Motor neuron (in vitro differentiated cells): ENCODE data around the gene GATA2. TPM values are rescaled to one million over a fixed set of nuclear protein-coding genes. Genes with fewer than 3 reads are reported as not detected.

Experiments used
- ATAC-seq, 8 experiments: fragments of 200-7000 bp; cut with Tn5 transposase; replicated peaks in 6 of 8; 2 replicates each; pipeline ENCODE4 v1.8.0; 2021; ENCODE audit warnings: mild to moderate bottlenecking in 8 of 8, moderate library complexity in 8 of 8
- H3K27ac ChIP-seq, 2 donors: fragments of 250-450 bp; sonication (Bioruptor Pico); 2 replicates each; pipeline ENCODE4 v1.9.0; 2021; ENCODE audit warnings: antibody characterized with exemption in 2 of 2, mild to moderate bottlenecking in 2 of 2, moderate library complexity in 1 of 2
- H3K4me1 ChIP-seq, 2 donors: fragments of 250-450 bp; sonication (Bioruptor Pico); replicated peaks in 1 of 2; 2 replicates each; pipeline ENCODE4 v1.6.1; 2021; ENCODE audit warnings: antibody characterized with exemption in 2 of 2, mild to moderate bottlenecking in 2 of 2, moderate library complexity in 1 of 2
- H3K4me3 ChIP-seq, 5 donors: fragments of 250-450 bp; sonication (Bioruptor Pico); 2 replicates each; pipeline ENCODE4 v1.9.0; 2021; ENCODE audit warnings: antibody characterized with exemption in 5 of 5, mild to moderate bottlenecking in 5 of 5, moderate library complexity in 4 of 5
- WGBS, 10 experiments: fragments of 450-650 bp; shearing (Covaris generic); methylation state at CpG; one replicate each; pipeline ENCODE4 v1.0.0; 2022; 5-methylcytosine and 5-hydroxymethylcytosine counted together
- in situ Hi-C, 9 experiments: fragments of 400-800 bp; cut with MboI; loops; one replicate each; pipeline ENCODE4 v1.15.0; 2021; ENCODE audit warnings: low sequenced_read_pairs in 9 of 9, low pct_unique_long_range_greater_than_20kb in 2 of 9; ENCODE audit not compliant: unreplicated experiment in 9 of 9
- total RNA-seq, 8 experiments: library from RNA; unstranded; fragments of 300-600 nt; gene quantifications; 2 replicates each; pipeline versions ENCODE4 v1.2.3 to v1.2.4, GENCODE V29; 2022

GATA2 gene
- total RNA-seq, 8 experiments from 2014 or later: 0.27 to 14.8 (median 1.6) TPM

GRCh38 chr3:128473737-128474136, 19.3 kb downstream of the GATA2 start:
- H3K4me1 ChIP-seq: peaks cover 0 to 3% of the 10 kb centered on the region in 2 donors
- in situ Hi-C loops: no loop called here
- 17 to 48% (median 40%) methylated on average over 1 to 4 of the region's 4 CpGs; no CpG with 5 or more reads in 3 of the 10 experiments for WGBS, 10 experiments
- no peak overlapping the region for H3K27ac ChIP-seq
- no peak for ATAC-seq
- H3K4me3 ChIP-seq: no peak overlapping the region

DNA sequence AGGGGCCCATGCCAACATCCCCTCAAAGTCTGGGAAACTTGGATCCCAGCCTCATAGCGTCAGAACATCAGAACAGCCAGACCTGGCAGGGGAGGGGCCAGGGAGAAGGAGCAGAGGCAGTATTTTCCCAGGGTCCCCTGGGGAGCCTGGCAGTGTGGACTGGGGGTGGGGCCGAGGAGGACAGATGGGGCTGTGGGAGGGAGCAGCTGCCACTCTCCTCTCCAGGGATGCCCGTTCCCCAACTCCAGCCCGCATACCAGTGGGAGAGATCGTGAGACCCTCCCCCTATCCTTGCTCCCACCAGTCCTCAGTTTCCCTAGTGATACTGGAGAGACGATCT, 19.9 kb downstream of the GATA2 start:
- no peak overlapping the region for H3K27ac ChIP-seq
- peak in 6 of 8 experiments; percentile 24 to 93 (median 74) for ATAC-seq

GRCh38 chr3:128472449-128473179, 20.4 kb downstream of the GATA2 start:
- WGBS, 10 experiments: 40 to 80% (median 58%) methylated on average over 1 to 7 of the region's 13 CpGs; no CpG with 5 or more reads in 4 of the 10 experiments
- in situ Hi-C loops: no loop called here
- Histone ChIP-seq H3K27ac (no peak overlapping the region), H3K4me1 (peaks cover 0 to 3% of the 10 kb centered on the region in 2 donors), H3K4me3 (no peak overlapping the region)
- peak in 5 of 8 experiments; percentile 41 to 68 (median 51) for ATAC-seq

More for the DNA sequence above, 19.9 kb downstream of the GATA2 start:
- H3K4me3 ChIP-seq: no peak overlapping the region
- peaks cover 0 to 3% of the 10 kb centered on the region in 2 donors for H3K4me1 ChIP-seq
- in situ Hi-C loops: no loop called here
- WGBS, 10 experiments: 0 to 33% (median 0%) methylated on average over 1 of the region's 6 CpGs; no CpG with 5 or more reads in 7 of the 10 experiments

- ATAC-seq: no peak
- no peak overlapping the region for H3K4me3 ChIP-seq
- in situ Hi-C loops: no loop called here
- peaks cover 0 to 5% of the 10 kb centered on the region in 2 donors for H3K4me1 ChIP-seq
- no peak overlapping the region for H3K27ac ChIP-seq
- 0 to 100% (median 67%) methylated on average over 1 to 3 of the region's 3 CpGs; no CpG with 5 or more reads in 4 of the 10 experiments for WGBS, 10 experiments
These were observed 21.3 kb downstream of the GATA2 start for GRCh38 chr3:128471720-128472119.

DNA sequence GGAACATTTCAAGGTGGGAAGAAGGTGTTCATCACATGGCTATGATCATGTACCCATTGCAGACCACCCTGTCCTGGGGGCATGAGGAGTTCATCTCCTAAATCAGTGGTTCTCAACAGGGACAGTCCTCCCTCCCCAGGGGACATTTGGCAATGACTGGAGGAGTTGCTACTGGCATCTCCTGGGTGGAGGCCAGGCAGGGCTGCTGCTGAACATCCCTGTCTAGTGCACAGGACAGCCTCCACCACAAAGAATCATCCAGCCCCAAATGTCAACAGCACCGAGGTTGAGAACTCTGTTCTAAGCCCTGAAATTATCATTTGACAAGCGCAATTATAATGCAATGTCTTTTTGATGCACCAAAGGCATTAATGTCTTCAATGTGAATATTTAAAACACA, 21.9 kb downstream of the GATA2 start:
- WGBS, 10 experiments: 33 to 100% (median 64%) methylated on average over 1 to 2 of the region's 2 CpGs; no CpG with 5 or more reads in 4 of the 10 experiments

GRCh38 chr3:128470134-128470899, 22.7 kb downstream of the GATA2 start:
- H3K27ac ChIP-seq: no peak overlapping the region
- H3K4me1 ChIP-seq: peaks cover 0 to 5% of the 10 kb centered on the region in 2 donors
- 13 to 71% (median 56%) methylated on average over 1 to 8 of the region's 13 CpGs; no CpG with 5 or more reads in 5 of the 10 experiments for WGBS, 10 experiments
- in situ Hi-C loops: no loop called here
- ATAC-seq: peak in 3 of 8 experiments; percentile 35 to 80 (median 62)
- H3K4me3 ChIP-seq: no peak overlapping the region

More for the DNA sequence above, 21.9 kb downstream of the GATA2 start:
- peak in 3 of 8 experiments; percentile 54 to 69 (median 57) for ATAC-seq
- Histone ChIP-seq H3K27ac (no peak overlapping the region), H3K4me3 (no peak overlapping the region), H3K4me1 (peaks cover 0 to 5% of the 10 kb centered on the region in 2 donors)
- in situ Hi-C loops: no loop called here

- in situ Hi-C loops: no loop called here
- WGBS, 10 experiments: 27 to 81% (median 73%) methylated on average over 2 to 5 of the region's 6 CpGs; no CpG with 5 or more reads in 5 of the 10 experiments
- H3K4me1 ChIP-seq: peaks cover 0 to 5% of the 10 kb centered on the region in 2 donors
- no peak overlapping the region for H3K27ac ChIP-seq
- H3K4me3 ChIP-seq: no peak overlapping the region
- no peak for ATAC-seq
These were observed 23.4 kb downstream of the GATA2 start for GRCh38 chr3:128469556-128469955.

- in situ Hi-C loops: no loop called here
- Histone ChIP-seq H3K4me3 (no peak overlapping the region), H3K4me1 (peaks cover 0 to 5% of the 10 kb centered on the region in 2 donors), H3K27ac (no peak overlapping the region)
- no peak for ATAC-seq
- 61 to 100% (median 85%) methylated on average over 1 to 9 of the region's 10 CpGs; no CpG with 5 or more reads in 2 of the 10 experiments for WGBS, 10 experiments
These were observed 24.0 kb downstream of the GATA2 start for GRCh38 chr3:128468791-128469527.

- Histone ChIP-seq H3K27ac (no peak overlapping the region), H3K4me1 (peaks cover 0 to 5% of the 10 kb centered on the region in 2 donors), H3K4me3 (no peak overlapping the region)
- no peak for ATAC-seq
- in situ Hi-C loops: no loop called here
- 60 to 100% (median 75%) methylated on average over 1 to 7 of the region's 17 CpGs; no CpG with 5 or more reads in 5 of the 10 experiments for WGBS, 10 experiments
These were observed 24.7 kb downstream of the GATA2 start for GRCh38 chr3:128468285-128468790.

- 56 to 100% (median 78%) methylated on average over 1 to 9 of the region's 14 CpGs; no CpG with 5 or more reads in 3 of the 10 experiments for WGBS, 10 experiments
- Histone ChIP-seq H3K4me1 (peaks cover 0 to 2% of the 10 kb centered on the region in 2 donors), H3K27ac (no peak within 1 kb of the TSS), H3K4me3 (no peak within 1 kb of the TSS)
- in situ Hi-C loops: no loop called here
- ATAC-seq: no peak
These were observed 26.0 kb downstream of the GATA2 start, which contains the start of gene DNAJB8 for GRCh38 chr3:128466840-128467541. TSS of gene DNAJB8 (minus strand) at chr3:128466890. CDS start at chr3:128463245, 3,645 bp downstream.

DNA sequence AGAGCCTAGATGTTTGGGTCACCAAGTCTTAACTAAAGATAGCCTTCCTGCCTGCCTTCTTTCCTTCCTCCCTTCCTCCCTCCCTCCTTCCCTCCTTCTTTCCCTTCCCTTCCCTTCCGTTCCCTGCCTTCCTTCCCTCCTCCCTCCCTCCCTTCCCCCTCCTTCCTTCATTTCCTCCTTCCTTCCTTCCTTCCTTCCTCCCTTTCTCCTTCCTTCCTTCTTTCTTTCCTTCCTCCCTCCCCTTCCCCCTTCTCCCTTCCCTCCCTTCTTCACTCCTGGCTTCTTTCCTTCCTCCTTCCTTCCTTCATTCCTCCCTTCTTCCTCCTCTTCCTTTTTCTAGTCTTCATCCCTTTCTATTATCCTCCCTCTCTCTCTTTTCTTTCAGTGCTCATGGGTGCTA, 28.3 kb downstream of the GATA2 start:
- Histone ChIP-seq H3K4me1 (peaks cover 0 to 2% of the 10 kb centered on the region in 2 donors), H3K4me3 (no peak overlapping the region), H3K27ac (no peak overlapping the region)
- in situ Hi-C loops: no loop called here
- WGBS, 10 experiments: no CpG with 5 or more reads among the region's 1 CpG
- no peak for ATAC-seq

DNA sequence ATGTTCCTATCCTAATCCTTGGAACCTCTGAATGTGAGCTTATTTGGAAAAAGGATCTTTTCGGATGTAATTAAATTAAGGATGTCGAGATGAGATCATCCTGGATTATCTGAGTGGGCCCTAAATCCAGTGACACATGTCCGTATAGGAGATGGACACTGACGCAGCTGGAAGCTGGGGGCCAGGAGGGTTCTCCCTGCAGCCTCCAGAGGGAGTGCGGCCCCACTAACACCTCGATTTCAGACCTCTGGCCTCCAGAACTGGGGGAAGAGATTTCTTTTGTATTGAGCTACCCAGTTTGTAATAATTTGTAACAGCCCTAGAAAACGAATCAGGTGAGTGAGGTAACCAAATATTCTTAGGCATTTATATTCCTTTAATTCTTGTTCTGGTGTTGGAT, 28.8 kb downstream of the GATA2 start:
- 0 to 70% (median 47%) methylated on average over 1 to 7 of the region's 7 CpGs; no CpG with 5 or more reads in 2 of the 10 experiments for WGBS, 10 experiments
- Histone ChIP-seq H3K4me1 (peaks cover 2% of the 10 kb centered on the region in 2 donors), H3K27ac (no peak overlapping the region), H3K4me3 (no peak overlapping the region)
- no peak for ATAC-seq
- in situ Hi-C loops: no loop called here
